HepG2 (cell line): Measurements from ENCODE around the gene MYCBPAP. TPM values are rescaled to one million over a fixed set of nuclear protein-coding genes. Genes with fewer than 3 reads are reported as not detected.

Source experiments
- BCL3 ChIP-seq: sonication (generic); formaldehyde crosslinking; IDR thresholded peaks from 2 replicates; pipeline ENCODE4 v1.5.1; 2020; ENCODE audit warnings: mild to moderate bottlenecking, missing genetic modification reagents, moderate library complexity
- CENPBD1 ChIP-seq: sonication (generic); formaldehyde crosslinking; IDR thresholded peaks from 2 replicates; pipeline ENCODE4 v1.8.0; 2022; ENCODE audit warnings: missing genetic modification reagents, low read depth, mild to moderate bottlenecking, borderline replicate concordance
- CREM ChIP-seq, 2 experiments: sonication (generic) in 1 of 2; formaldehyde crosslinking in 1 of 2; IDR thresholded peaks; 2 replicates each; pipeline versions ENCODE4 v1.4.0 to v1.6.1; 2016 to 2020; ENCODE audit warnings: antibody characterized with exemption in 1 of 2, mild to moderate bottlenecking in 1 of 2, missing genetic modification reagents in 1 of 2
- HNF4A ChIP-seq: sonication (generic); formaldehyde crosslinking; IDR thresholded peaks from 2 replicates; pipeline ENCODE4 v1.4.0; 2020; ENCODE audit warnings: missing genetic modification reagents
- JUN ChIP-seq: sonication (generic); formaldehyde crosslinking; IDR thresholded peaks from 2 replicates; pipeline ENCODE4 v1.4.0; 2020; ENCODE audit warnings: mild to moderate bottlenecking, missing genetic modification reagents
- NFATC3 ChIP-seq: sonication (generic); formaldehyde crosslinking; IDR thresholded peaks from 2 replicates; pipeline ENCODE4 v1.5.1; 2020; ENCODE audit warnings: mild to moderate bottlenecking, missing genetic modification reagents
- PBX3 ChIP-seq: sonication (generic); formaldehyde crosslinking; IDR thresholded peaks from 2 replicates; pipeline ENCODE4 v1.8.1; 2023; ENCODE audit warnings: missing genetic modification reagents, inconsistent platforms, borderline replicate concordance
- RAD21 ChIP-seq: fragments of 450-650 bp; formaldehyde crosslinking; IDR thresholded peaks from 2 replicates; pipeline ENCODE4 v1.5.0; 2020; ENCODE audit warnings: mild to moderate bottlenecking
- SIN3A ChIP-seq: IDR thresholded peaks from 2 replicates; pipeline ENCODE4 v1.6.1; 2011; ENCODE audit warnings: low read depth, mild to moderate bottlenecking, control low read depth, low read length, borderline replicate concordance
- SNAPC5 ChIP-seq: sonication (generic); formaldehyde crosslinking; IDR thresholded peaks from 2 replicates; pipeline ENCODE4 v1.8.1; 2023; ENCODE audit warnings: mild to moderate bottlenecking, missing genetic modification reagents, borderline replicate concordance
- TFDP2 ChIP-seq: sonication (generic); formaldehyde crosslinking; IDR thresholded peaks from 2 replicates; pipeline ENCODE4 v1.4.0; 2020; ENCODE audit warnings: missing genetic modification reagents
- ZBTB2 ChIP-seq: sonication (generic); formaldehyde crosslinking; IDR thresholded peaks from 2 replicates; pipeline ENCODE4 v1.8.0; 2022; ENCODE audit warnings: low read depth, missing genetic modification reagents
- ZBTB38 ChIP-seq: sonication (generic); formaldehyde crosslinking; IDR thresholded peaks from 2 replicates; pipeline ENCODE4 v1.5.1; 2020; ENCODE audit warnings: mild to moderate bottlenecking, missing genetic modification reagents
- ZFP90 ChIP-seq: sonication (generic); formaldehyde crosslinking; IDR thresholded peaks from 2 replicates; pipeline ENCODE4 v1.8.0; 2022; ENCODE audit warnings: missing genetic modification reagents, mild to moderate bottlenecking, inconsistent platforms, borderline replicate concordance
- ZNF180 ChIP-seq: sonication (generic); formaldehyde crosslinking; IDR thresholded peaks from 2 replicates; pipeline ENCODE4 v1.4.0; 2020; ENCODE audit warnings: low read depth, missing genetic modification reagents, borderline replicate concordance
- ZNF282 ChIP-seq: fragments of 450-650 bp; IDR thresholded peaks from 2 replicates; pipeline ENCODE4 v1.6.1; 2018; ENCODE audit not compliant: partially characterized antibody
- ZNF30 ChIP-seq: sonication (generic); formaldehyde crosslinking; IDR thresholded peaks from 2 replicates; pipeline ENCODE4 v1.5.0; 2020; ENCODE audit warnings: mild to moderate bottlenecking, missing genetic modification reagents
- ZNF572 ChIP-seq: sonication (generic); formaldehyde crosslinking; IDR thresholded peaks from 2 replicates; pipeline ENCODE4 v1.5.1; 2020; ENCODE audit warnings: mild to moderate bottlenecking, missing genetic modification reagents
- ZNF614 ChIP-seq: IDR thresholded peaks from 2 replicates; pipeline ENCODE4 v1.6.1; 2018; ENCODE audit warnings: missing biosample characterization, missing genetic modification reagents, inconsistent platforms, borderline replicate concordance
- ZNF704 ChIP-seq: sonication (generic); formaldehyde crosslinking; IDR thresholded peaks from 2 replicates; pipeline ENCODE4 v1.8.1; 2023; ENCODE audit warnings: mild to moderate bottlenecking, inconsistent platforms, moderate library complexity, missing genetic modification reagents, borderline replicate concordance
- ZZZ3 ChIP-seq: sonication (generic); formaldehyde crosslinking; IDR thresholded peaks from 2 replicates; pipeline ENCODE4 v1.4.0; 2020; ENCODE audit warnings: missing genetic modification reagents, mild to moderate bottlenecking, borderline replicate concordance
- polyA plus RNA-seq, 8 experiments: library from polyadenylated mRNA; depleted of rRNA in 3 of 8; stranded (reverse) in 7 of 8; unstranded in 1 of 8; fragments of >200 nt; fragmentation: Illumina TruSeq in 4 of 8; extraction: Trizol in 4 of 8; gene quantifications; 2 replicates each; pipeline versions ENCODE4 v1.2.1 to v1.2.3, GENCODE V29; 2011 to 2016; ENCODE audit warnings: low read depth in 4 of 8, missing spikeins in 1 of 8, mixed read lengths in 1 of 8; ENCODE audit not compliant: insufficient read depth in 1 of 8
- total RNA-seq, 5 experiments: library from RNA; depleted of rRNA; stranded (reverse); fragments of >200 nt; fragmentation: Illumina TruSeq; extraction: Trizol; gene quantifications; 2 replicates each; pipeline ENCODE4 v1.2.3, GENCODE V29; 2016; ENCODE audit warnings: low read depth in 1 of 5

Gene MYCBPAP
- total and polyA plus RNA-seq, 2 of the 13 experiments (the other 11 are each of a cell fraction or from before 2014, with no cell fraction given) = 0.22 to 0.24 TPM

GRCh38 chr17:50538549-50539410, 30.5 kb downstream of the MYCBPAP start (continued):
- TF ChIP-seq ZNF282 = no peak
- peak; percentile 85 for TF ChIP-seq HNF4A (CRISPR knock-in tag)
- TF ChIP-seq PBX3 = no peak
- TF ChIP-seq ZNF30 (CRISPR knock-in tag) = no peak
- no peak for TF ChIP-seq ZNF704 (CRISPR knock-in tag)
- TF ChIP-seq JUN (CRISPR knock-in tag) = no peak
- TF ChIP-seq ZNF572 (CRISPR knock-in tag) = no peak
- no peak for TF ChIP-seq CREM (IDR thresholded peaks at IDR 0.05)
- TF ChIP-seq CREM (CRISPR knock-in tag; IDR thresholded peaks at IDR 0.05) = no peak
- TF ChIP-seq SIN3A = 0 out of 2 replicates have a peak, but pooled peaks have one; percentile 51
- peak; percentile 73; the same call in 1 of the 2 replicates for TF ChIP-seq BCL3 (CRISPR knock-in tag)
- no peak for TF ChIP-seq SNAPC5 (CRISPR knock-in tag)
- TF ChIP-seq ZNF180 = no peak
- TF ChIP-seq ZBTB38 (CRISPR knock-in tag) = peak; percentile 65
- 0 out of 2 replicates have a peak, but pooled peaks have one; percentile 16 for TF ChIP-seq ZFP90
- no peak for TF ChIP-seq CENPBD1 (CRISPR knock-in tag)
- peak; percentile 55; the same call in 1 of the 2 replicates for TF ChIP-seq TFDP2 (CRISPR knock-in tag)
- TF ChIP-seq ZBTB2 = 0 out of 2 replicates have a peak, but pooled peaks have one; percentile 56
- TF ChIP-seq NFATC3 (CRISPR knock-in tag) = no peak
- no peak for TF ChIP-seq ZZZ3 (CRISPR knock-in tag)
- TF ChIP-seq RAD21 (CRISPR knock-in tag) = peak; percentile 19; the same call in 1 of the 2 replicates
- TF ChIP-seq ZNF614 (CRISPR knock-in tag) = no peak
